G401 (cell line): ENCODE data around the gene PCNT. TPM values are rescaled to one million over a fixed set of nuclear protein-coding genes. Genes with fewer than 3 reads are reported as not detected.
"Not testable (repeated sequence)": the region's sequence is repeated elsewhere in the genome, so short reads cannot be mapped to it uniquely, and the experiment has no call there.

Experiments used
- DNase-seq: peaks from one replicate; pipeline ENCODE4 v3.0.0-alpha.2; 2015; ENCODE audit warnings: low spot score
- in situ Hi-C: cut with HindIII; loops from 2 replicates; pipeline ENCODE4 v1.10.0; 2016; ENCODE audit warnings: low sequenced_read_pairs, mixed read lengths
- total RNA-seq: library from RNA; depleted of rRNA; stranded (reverse); fragments of >200 nt; shearing (Covaris generic); gene quantifications from 2 replicates; pipeline ENCODE4 v1.2.3, GENCODE V29; 2014

The PCNT gene
- total RNA-seq, 1 experiment from 2014 or later: 33.5 TPM

DNA sequence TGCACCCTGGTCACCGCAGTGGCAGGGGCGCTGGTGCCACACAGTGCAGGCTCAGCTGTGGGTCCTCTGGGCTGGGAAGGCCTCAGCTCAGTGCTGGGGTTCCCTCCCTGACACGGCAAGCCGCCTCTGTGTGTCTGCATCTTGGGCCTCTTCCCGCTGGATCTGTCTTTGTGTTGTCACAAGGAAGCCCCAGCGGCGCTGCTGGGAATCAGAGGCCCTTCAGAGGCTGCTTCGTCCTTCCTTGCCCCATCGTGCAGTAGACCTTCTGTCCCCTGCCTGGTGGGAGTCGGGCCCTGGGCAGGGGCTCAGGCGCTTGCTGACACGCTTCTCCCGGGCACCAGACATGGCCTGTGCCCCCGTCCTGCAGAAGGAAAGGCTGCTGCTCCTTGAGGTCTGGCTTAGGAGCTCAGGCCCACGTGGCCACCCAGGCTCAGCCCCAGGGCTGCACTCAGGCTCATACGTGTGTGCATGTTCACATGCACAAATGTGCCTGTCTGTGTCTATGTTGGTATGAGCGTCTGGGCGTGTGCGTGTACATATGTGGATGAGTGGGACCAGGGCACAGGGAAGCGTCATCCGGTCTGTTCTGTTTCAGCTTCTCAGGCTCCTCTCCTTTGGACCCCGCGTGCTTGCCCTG, 110.5 kb downstream of the PCNT start:
- no peak for DNase-seq
- in situ Hi-C loops: no loop called here

DNA sequence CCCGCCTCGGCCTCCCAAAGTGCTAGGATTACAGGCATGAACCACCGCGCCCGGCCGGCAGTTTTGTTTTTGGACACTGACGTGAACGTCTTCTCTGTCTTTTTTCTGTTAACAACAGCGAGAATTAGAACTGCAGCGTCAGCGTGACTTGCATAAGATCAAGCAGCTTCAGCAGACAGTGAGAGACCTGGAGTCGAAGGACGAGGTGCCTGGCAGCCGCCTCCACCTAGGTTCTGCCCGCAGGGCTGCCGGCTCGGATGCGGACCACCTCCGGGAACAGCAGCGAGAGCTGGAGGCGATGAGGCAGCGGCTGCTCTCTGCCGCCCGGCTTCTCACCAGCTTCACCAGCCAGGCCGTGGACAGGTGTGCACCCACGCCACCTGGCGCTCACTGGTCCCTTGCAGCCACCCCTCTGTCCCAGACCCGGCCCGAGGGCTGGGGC, 111.9 kb downstream of the PCNT start:
- no peak for DNase-seq
- in situ Hi-C loops: no loop called here

GRCh38 chr21:46436621-46437020, 112.7 kb downstream of the PCNT start:
- no peak for DNase-seq
- in situ Hi-C loops: no loop called here

DNA sequence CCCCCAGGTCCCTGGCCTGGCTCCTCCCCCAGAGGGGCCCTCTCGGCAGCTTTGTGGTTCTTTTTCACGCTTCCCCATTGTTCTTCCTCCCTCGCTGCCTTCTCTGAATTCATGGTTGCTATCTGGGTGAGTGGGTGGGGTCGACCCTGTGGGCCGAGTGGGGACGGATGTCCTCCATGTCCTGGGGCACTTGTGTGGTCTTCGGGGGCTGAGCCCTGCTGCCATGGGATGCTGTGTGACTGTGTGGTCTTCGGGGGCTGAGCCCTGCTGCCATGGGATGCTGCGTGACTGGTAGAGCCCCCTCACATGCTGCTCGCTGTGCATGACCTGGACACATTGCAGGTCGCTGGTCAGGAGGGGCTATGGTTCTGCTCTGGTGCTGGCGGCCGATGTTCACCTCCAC, 113.1 kb downstream of the PCNT start:
- no peak for DNase-seq
- in situ Hi-C loops: no loop called here

DNA sequence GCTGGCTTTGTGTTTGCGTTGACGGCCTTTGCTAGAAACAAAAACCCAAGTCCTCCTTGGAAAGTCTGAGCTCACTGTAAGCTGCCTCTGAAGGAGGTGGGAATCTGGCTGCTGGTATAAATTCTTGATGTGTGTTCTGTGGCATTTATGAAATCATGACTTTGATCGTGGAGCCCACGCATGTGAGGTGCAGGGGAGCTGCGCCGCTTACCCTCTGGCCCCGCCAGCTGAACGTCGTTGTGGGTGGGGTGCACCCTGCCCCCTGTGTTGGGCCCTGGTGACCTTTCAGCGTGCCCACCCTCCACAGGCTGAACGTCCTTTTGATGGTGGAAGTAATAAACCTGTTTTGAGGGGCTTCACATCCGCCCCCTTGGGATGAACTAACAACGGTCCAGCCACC, 113.6 kb downstream of the PCNT start:
- in situ Hi-C loops: no loop called here
- DNase-seq: no peak

GRCh38 chr21:46438241-46438640, 114.3 kb downstream of the PCNT start:
- in situ Hi-C loops: no loop called here
- no peak for DNase-seq

DNA sequence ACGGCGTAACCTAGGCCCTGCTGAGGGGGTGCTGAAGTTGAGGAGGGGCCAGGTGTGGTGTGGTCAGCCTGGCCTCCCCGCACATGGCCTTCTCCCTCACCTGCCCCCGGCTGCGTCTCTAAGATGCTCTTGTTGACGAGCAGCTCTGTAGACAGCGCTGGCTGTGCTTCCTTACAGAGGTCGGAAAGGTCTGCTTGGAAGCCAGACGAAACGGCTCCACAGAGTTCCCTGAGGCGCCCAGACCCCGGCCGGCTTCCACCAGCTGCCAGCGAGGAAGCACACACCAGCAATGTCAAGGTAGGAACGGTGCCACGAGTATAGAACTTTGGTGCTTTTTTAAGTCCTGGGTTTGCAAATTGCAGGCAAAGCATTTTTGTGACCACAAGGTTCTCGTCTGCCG, 116.0 kb downstream of the PCNT start:
- in situ Hi-C loops: no loop called here
- no peak for DNase-seq

DNA sequence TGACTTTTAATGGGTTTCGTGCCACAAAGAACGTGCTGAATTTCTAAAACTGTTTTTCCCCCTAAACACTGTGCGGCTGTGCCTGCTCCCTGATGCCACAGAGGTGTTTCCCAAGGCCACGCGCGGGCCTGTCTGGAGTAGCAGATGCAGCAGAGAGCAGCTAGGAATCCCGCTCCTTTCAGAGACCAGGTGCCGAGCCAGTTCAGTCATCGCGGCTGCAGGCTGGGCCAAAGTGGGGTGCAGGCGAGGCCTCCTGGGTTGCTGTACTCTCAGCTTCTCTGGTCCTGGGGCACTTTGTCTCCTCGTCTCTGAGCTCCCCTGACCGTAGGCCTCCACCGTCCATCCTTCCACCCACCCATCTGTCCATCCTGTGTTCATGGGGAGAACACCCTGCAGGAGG, 117.4 kb downstream of the PCNT start:
- in situ Hi-C loops: no loop called here
- no peak for DNase-seq

GRCh38 chr21:46441961-46442498, 118.1 kb downstream of the PCNT start:
- no peak for DNase-seq
- in situ Hi-C loops: no loop called here

- in situ Hi-C loops: no loop called here
- no peak for DNase-seq
Observed at GRCh38 chr21:46442938-46443337, 119.0 kb downstream of the PCNT start.

DNA sequence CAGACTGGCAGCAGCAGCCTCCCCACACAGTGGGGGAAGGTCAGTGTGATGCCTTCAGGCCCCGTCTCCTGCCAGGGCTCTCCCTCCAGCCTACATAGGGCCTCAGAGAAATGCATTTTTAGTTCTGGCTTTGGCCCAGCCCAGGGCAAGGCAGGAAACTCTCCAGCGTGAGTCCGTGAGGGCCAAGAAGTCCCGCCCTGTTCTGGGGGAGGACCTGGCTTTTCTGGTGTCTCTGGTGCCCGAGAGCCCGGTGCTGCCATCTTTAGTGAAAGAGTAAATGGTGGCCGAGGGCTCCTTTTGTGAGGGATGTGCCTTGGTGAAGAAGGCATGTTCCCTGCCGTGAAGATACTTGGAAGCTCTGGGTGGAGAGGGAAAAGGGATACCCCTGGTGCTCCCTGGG, 120.0 kb downstream of the PCNT start:
- in situ Hi-C loops: no loop called here
- DNase-seq: no peak

DNA sequence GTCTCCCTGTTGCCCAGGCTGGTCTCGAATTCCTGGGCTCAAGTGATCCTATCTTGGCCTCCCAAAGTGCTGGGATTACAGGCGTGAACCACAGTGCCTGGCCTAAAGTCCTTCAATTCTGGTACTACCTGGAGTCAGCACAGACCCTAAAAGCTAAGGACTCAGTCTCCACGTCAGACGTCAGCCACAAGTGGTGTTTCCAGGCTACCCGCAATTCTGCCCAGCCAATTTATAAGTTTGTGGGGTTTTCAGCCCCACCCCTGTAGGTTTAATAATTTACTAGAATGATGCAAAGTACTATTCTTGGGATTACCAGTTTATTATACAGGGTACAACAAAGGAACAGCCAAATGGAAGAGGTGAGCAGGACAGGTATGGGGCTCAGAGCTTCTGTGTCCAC, 124.2 kb downstream of the PCNT start:
- in situ Hi-C loops: no loop called here
- no peak for DNase-seq

DNA sequence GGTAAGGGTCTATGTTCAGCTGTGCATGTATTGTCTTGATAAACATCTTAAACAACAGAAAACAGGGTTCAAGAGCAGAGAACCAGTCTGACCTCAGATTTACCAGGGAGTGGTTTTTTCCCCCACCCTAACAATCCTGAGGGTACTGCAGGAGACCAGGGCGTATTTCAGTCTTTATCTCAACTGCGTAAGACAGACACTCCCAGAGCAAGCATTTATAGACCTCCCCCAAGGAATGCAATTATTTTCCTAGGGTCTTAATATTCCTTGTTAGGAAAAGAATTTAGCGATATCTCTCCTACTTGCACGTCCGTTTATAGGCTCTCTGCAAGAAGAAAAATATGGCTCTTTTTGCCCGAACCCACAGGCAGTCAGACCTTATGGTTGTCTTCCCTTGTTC, 124.9 kb downstream of the PCNT start:
- in situ Hi-C loops, DNase-seq: not testable (repeated sequence)

DNA sequence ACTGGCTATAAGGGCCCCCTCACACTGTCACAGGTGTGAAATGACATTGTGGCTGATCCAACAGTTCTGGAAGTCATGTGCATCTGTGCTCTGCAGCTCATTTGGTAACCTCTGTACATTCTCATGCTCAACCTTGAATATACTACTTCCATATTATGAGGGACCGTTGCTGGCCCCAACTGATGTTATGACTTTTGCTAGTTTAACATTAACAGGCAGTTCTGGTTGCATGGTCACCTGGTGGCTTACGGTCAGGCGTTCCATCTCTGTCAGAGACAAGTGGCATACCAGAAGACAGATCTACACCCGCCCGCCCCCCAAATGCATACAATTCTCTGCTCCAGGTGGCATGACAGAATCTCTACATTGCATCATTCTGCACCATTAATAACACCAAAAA, 128.8 kb downstream of the PCNT start:
- no peak for DNase-seq
- in situ Hi-C loops: no loop called here

DNA sequence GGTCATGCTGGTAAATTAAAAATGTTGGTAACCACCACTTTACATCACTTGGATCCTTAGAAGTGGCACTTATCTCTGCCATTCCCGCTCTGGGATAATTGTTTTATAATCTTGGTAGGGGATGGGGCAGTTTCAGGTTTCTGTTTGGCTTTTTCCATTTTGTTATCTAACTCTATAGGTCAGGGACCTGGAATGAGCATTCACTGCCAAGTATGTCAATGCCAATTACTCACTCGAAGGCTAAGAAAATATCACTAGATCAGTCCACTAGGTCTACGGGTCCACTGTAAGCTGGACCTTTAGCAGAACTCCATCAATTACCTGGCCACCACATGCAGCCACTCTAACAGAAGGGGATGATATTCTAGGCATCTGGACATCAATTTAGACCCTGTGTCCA, 130.2 kb downstream of the PCNT start:
- in situ Hi-C loops: no loop called here
- no peak for DNase-seq

DNA sequence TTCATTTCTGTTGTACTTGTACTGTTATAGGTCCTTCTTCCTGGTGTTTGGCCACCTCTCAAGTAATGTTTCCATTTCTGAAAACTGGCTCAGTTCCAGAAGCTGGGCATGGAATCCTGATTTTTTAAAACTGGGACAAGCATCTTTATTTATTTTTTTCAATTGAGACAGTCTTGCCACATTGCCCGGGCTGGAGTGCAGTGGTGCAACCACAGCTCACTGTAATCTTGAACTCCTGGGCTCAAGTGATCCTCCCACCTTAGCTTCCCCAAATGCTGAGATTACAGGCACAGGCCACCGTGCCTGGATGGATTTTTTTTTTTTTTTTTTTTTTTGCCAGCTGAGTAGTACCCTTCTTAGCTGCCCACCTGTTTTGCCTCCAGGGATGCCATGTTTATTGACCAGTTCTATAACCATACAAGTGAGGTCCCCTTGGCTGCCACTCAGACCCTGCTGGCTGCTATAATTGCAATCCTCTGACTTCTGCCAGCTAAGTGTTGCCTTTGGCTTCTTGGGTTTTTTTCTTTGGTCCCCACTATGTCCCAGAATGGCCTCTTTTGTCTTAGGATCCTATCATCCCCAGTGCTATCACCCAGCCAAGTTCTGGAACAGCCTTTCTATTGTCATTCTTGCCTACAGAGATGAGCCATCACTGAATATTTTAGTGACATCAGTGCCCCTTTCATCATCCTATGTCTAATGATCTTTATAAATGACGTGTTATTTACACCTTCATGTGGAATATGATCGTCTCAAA, 130.9 kb downstream of the PCNT start:
- DNase-seq: no peak
- in situ Hi-C loops: no loop called here

GRCh38 chr21:46455575-46456385, 131.8 kb downstream of the PCNT start:
- no peak for DNase-seq
- in situ Hi-C loops: no loop called here

DNA sequence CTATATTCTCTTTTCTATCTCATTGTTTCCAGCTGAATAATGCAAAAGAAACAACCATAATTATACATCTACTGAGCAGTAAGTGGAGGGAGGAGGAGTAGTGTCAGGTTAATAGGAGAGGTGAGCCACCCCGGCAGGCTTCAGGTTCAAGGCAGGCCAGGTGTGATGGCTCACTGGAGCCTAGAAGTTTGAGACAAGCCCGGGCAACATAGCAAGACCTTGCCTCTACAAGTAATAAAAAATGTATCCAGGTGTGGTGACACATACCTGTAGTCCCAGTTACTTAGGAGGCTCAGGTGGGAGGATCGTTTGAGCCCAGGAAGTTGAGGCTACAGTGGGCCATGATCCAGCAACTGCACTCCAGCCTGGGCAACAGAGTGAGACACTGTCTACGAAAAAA, 132.8 kb downstream of the PCNT start:
- in situ Hi-C loops: no loop called here
- DNase-seq: no peak

- DNase-seq: peak; percentile 42
- in situ Hi-C loops: no loop called here
Observed at GRCh38 chr21:46457801-46458314, 133.9 kb downstream of the PCNT start.
